HEK293 (cell line): ENCODE data around the gene UBE2C.

Source experiments
- CTCF ChIA-PET: fragments of 350-600 bp; formaldehyde crosslinking; extraction: SDS; loops from one replicate; lab custom pipeline; 2021; ENCODE audit warnings: antibody characterized with exemption; lab: Yijun Ruan, JAX
- POLR2A ChIA-PET: fragments of 300-600 bp; formaldehyde crosslinking; extraction: SDS; loops from one replicate; lab custom pipeline; 2020; ENCODE audit warnings: antibody characterized with exemption, inconsistent platforms; lab: Yijun Ruan, JAX
- H3K27ac ChIP-seq: fragments of 200-500 bp; sonication (Bioruptor generic); 2 replicates; pipeline ENCODE4 v1.5.1; 2014; ENCODE audit warnings: low read depth, low read length, control low read depth, inconsistent platforms; ENCODE audit errors: extremely low read depth
- H3K36me3 ChIP-seq, 2 experiments: fragments of 200-500 bp in 1 of 2; sonication (Bioruptor generic) in 1 of 2; 1 replicate in 1 of 2; 2 replicates in 1 of 2; pipeline ENCODE4 v1.5.1; 2014 to 2017; ENCODE audit warnings: inconsistent platforms in 2 of 2, low read length in 2 of 2; ENCODE audit not compliant: control insufficient read depth in 2 of 2, insufficient read depth in 1 of 2
- H3K4me1 ChIP-seq: fragments of 200-500 bp; sonication (Bioruptor generic); 2 replicates; pipeline ENCODE4 v1.5.1; 2014; ENCODE audit warnings: mild to moderate bottlenecking, low read length, inconsistent platforms; ENCODE audit not compliant: control insufficient read depth, insufficient read depth
- H3K4me3 ChIP-seq: 2 replicates; pipeline ENCODE4 v1.5.1; 2011; ENCODE audit warnings: low read depth, mild to moderate bottlenecking, control low read depth, low read length, moderate library complexity
- H3K9me3 ChIP-seq: fragments of 200-500 bp; sonication (Bioruptor generic); 2 replicates; pipeline ENCODE4 v1.5.1; 2014; ENCODE audit warnings: low read depth, low read length, inconsistent platforms; ENCODE audit not compliant: control insufficient read depth, insufficient read depth
- EGR2 ChIP-seq: fragments of 450-650 bp; formaldehyde crosslinking; IDR thresholded peaks from 2 replicates; pipeline ENCODE4 v1.5.1; 2016; ENCODE audit warnings: low read depth, missing biosample characterization, missing genetic modification characterization
- HOXA7 ChIP-seq: sonication (generic); formaldehyde crosslinking; IDR thresholded peaks from 2 replicates; pipeline ENCODE4 v1.8.1; 2022; ENCODE audit warnings: missing genetic modification reagents, borderline replicate concordance
- IKZF3 ChIP-seq: fragments of 450-650 bp; IDR thresholded peaks from 2 replicates; pipeline ENCODE4 v1.5.0; 2018; ENCODE audit warnings: missing biosample characterization, mild to moderate bottlenecking, missing genetic modification characterization, moderate library complexity
- KLF1 ChIP-seq: fragments of 450-650 bp; formaldehyde crosslinking; IDR thresholded peaks from 2 replicates; pipeline ENCODE4 v1.5.1; 2016; ENCODE audit warnings: missing biosample characterization, missing genetic modification characterization
- MYNN ChIP-seq: fragments of 450-650 bp; formaldehyde crosslinking; IDR thresholded peaks from 2 replicates; pipeline ENCODE4 v1.5.1; 2016; ENCODE audit warnings: missing biosample characterization, missing genetic modification characterization, borderline replicate concordance
- SP2 ChIP-seq: fragments of 450-650 bp; formaldehyde crosslinking; IDR thresholded peaks from 2 replicates; pipeline ENCODE4 v1.5.1; 2016; ENCODE audit warnings: missing biosample characterization, missing genetic modification characterization
- SP3 ChIP-seq: fragments of 450-650 bp; formaldehyde crosslinking; IDR thresholded peaks from 2 replicates; pipeline ENCODE4 v1.5.1; 2016; ENCODE audit warnings: missing biosample characterization, missing genetic modification characterization
- YY1 ChIP-seq: fragments of 450-650 bp; formaldehyde crosslinking; IDR thresholded peaks from 2 replicates; pipeline ENCODE4 v1.5.1; 2018; ENCODE audit warnings: missing biosample characterization, missing genetic modification characterization
- ZBTB7A ChIP-seq: fragments of 450-650 bp; formaldehyde crosslinking; IDR thresholded peaks from 2 replicates; pipeline ENCODE4 v1.5.1; 2016; ENCODE audit warnings: low read depth, missing biosample characterization, missing genetic modification characterization
- ZNF174 ChIP-seq: fragments of 450-650 bp; formaldehyde crosslinking; IDR thresholded peaks from 2 replicates; pipeline ENCODE4 v1.5.0; 2017; ENCODE audit warnings: missing biosample characterization, mild to moderate bottlenecking, missing genetic modification characterization
- ZNF214 ChIP-seq: fragments of 450-650 bp; formaldehyde crosslinking; IDR thresholded peaks from 2 replicates; pipeline ENCODE4 v1.5.1; 2017; ENCODE audit warnings: missing biosample characterization, mild to moderate bottlenecking, missing genetic modification characterization, borderline replicate concordance
- ZNF223 ChIP-seq: fragments of 450-650 bp; formaldehyde crosslinking; IDR thresholded peaks from 2 replicates; pipeline ENCODE4 v1.5.1; 2016; ENCODE audit warnings: missing biosample characterization, missing genetic modification characterization
- ZNF248 ChIP-seq: fragments of 450-650 bp; formaldehyde crosslinking; IDR thresholded peaks from 2 replicates; pipeline ENCODE4 v1.5.1; 2017; ENCODE audit warnings: missing biosample characterization, missing genetic modification characterization
- ZNF529 ChIP-seq: fragments of 450-650 bp; formaldehyde crosslinking; IDR thresholded peaks from 2 replicates; pipeline ENCODE4 v1.5.1; 2017; ENCODE audit warnings: missing genetic modification characterization, missing biosample characterization; ENCODE audit not compliant: insufficient replicate concordance
- ZNF596 ChIP-seq: fragments of 450-650 bp; IDR thresholded peaks from 2 replicates; pipeline ENCODE4 v1.5.0; 2018; ENCODE audit warnings: missing biosample characterization, mild to moderate bottlenecking, missing genetic modification characterization, moderate library complexity
- ZNF658 ChIP-seq: fragments of 450-650 bp; formaldehyde crosslinking; IDR thresholded peaks from 2 replicates; pipeline ENCODE4; 2016; ENCODE audit warnings: missing biosample characterization, missing genetic modification characterization
- ZNF76 ChIP-seq: fragments of 450-650 bp; formaldehyde crosslinking; IDR thresholded peaks from 2 replicates; pipeline ENCODE4; 2016; ENCODE audit warnings: low read depth, missing biosample characterization, missing genetic modification characterization, borderline replicate concordance
- ZXDB ChIP-seq: fragments of 450-650 bp; formaldehyde crosslinking; IDR thresholded peaks from 2 replicates; pipeline ENCODE4 v1.5.1; 2016; ENCODE audit warnings: missing biosample characterization, missing genetic modification characterization
- TF ChIP-seq, protein P1 (sequence below): fragments of 450-650 bp; formaldehyde crosslinking; optimal IDR thresholded peaks from 2 replicates; pipeline ENCODE3; 2016; ENCODE audit warnings: missing biosample characterization, mild to moderate bottlenecking, missing genetic modification characterization
- TF ChIP-seq, protein P2 (sequence below): fragments of 450-650 bp; IDR thresholded peaks from 2 replicates; pipeline ENCODE4 v1.5.1; 2018; ENCODE audit warnings: missing biosample characterization, missing genetic modification characterization
- TF ChIP-seq, protein P3 (sequence below): fragments of 450-650 bp; formaldehyde crosslinking; IDR thresholded peaks from 2 replicates; pipeline ENCODE4 v1.5.1; 2016; ENCODE audit warnings: missing biosample characterization, missing genetic modification characterization
- TF ChIP-seq, protein P4 (sequence below): fragments of 450-650 bp; formaldehyde crosslinking; conservative IDR thresholded peaks from 2 replicates; pipeline ENCODE4 v1.5.1; 2016; ENCODE audit warnings: low read depth, missing biosample characterization, missing genetic modification characterization
- TF ChIP-seq, protein P5 (sequence below): fragments of 450-650 bp; formaldehyde crosslinking; IDR thresholded peaks from 2 replicates; pipeline ENCODE4 v1.5.1; 2016; ENCODE audit warnings: missing biosample characterization, missing genetic modification characterization

Gene UBE2C

DNA sequence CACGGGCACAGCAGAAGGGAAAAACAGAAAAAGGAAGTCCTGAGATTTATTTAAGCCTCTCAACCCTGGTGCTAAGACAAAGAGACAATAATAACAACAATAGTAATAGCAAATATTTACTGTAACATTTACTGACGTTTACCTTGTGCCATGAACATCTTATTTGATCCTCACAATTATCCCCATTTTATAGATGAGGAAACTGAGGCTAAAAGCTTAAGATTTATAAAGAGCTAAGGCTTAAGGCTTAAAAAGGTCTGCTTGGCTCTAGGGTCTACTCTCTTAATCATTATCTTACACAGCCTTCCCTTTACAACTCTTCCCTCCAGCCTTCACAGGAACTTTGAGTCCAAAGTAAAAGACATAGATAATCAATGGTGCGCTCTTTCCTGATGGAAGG, 24.1 kb upstream of the UBE2C start:
- TF ChIP-seq YY1 (tag by site-specific recombination) (no peak), ZNF174 (tag by site-specific recombination) (no peak), ZNF223 (tag by site-specific recombination) (no peak), ZNF658 (no peak), SP3 (tag by site-specific recombination) (no peak), ZNF214 (no peak), ZNF248 (tag by site-specific recombination) (no peak), IKZF3 (tag by site-specific recombination) (no peak), KLF1 (tag by site-specific recombination) (no peak), EGR2 (tag by site-specific recombination) (no peak), ZNF596 (tag by site-specific recombination) (no peak), MYNN (tag by site-specific recombination) (no peak)
- TF ChIP-seq, protein P1, sequence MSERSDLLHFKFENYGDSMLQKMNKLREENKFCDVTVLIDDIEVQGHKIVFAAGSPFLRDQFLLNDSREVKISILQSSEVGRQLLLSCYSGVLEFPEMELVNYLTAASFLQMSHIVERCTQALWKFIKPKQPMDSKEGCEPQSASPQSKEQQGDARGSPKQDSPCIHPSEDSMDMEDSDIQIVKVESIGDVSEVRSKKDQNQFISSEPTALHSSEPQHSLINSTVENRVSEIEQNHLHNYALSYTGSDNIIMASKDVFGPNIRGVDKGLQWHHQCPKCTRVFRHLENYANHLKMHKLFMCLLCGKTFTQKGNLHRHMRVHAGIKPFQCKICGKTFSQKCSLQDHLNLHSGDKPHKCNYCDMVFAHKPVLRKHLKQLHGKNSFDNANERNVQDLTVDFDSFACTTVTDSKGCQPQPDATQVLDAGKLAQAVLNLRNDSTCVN: no peak
- TF ChIP-seq, protein P2, sequence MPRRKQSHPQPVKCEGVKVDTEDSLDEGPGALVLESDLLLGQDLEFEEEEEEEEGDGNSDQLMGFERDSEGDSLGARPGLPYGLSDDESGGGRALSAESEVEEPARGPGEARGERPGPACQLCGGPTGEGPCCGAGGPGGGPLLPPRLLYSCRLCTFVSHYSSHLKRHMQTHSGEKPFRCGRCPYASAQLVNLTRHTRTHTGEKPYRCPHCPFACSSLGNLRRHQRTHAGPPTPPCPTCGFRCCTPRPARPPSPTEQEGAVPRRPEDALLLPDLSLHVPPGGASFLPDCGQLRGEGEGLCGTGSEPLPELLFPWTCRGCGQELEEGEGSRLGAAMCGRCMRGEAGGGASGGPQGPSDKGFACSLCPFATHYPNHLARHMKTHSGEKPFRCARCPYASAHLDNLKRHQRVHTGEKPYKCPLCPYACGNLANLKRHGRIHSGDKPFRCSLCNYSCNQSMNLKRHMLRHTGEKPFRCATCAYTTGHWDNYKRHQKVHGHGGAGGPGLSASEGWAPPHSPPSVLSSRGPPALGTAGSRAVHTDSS (tag by site-specific recombination): no peak
- TF ChIP-seq, protein P3, sequence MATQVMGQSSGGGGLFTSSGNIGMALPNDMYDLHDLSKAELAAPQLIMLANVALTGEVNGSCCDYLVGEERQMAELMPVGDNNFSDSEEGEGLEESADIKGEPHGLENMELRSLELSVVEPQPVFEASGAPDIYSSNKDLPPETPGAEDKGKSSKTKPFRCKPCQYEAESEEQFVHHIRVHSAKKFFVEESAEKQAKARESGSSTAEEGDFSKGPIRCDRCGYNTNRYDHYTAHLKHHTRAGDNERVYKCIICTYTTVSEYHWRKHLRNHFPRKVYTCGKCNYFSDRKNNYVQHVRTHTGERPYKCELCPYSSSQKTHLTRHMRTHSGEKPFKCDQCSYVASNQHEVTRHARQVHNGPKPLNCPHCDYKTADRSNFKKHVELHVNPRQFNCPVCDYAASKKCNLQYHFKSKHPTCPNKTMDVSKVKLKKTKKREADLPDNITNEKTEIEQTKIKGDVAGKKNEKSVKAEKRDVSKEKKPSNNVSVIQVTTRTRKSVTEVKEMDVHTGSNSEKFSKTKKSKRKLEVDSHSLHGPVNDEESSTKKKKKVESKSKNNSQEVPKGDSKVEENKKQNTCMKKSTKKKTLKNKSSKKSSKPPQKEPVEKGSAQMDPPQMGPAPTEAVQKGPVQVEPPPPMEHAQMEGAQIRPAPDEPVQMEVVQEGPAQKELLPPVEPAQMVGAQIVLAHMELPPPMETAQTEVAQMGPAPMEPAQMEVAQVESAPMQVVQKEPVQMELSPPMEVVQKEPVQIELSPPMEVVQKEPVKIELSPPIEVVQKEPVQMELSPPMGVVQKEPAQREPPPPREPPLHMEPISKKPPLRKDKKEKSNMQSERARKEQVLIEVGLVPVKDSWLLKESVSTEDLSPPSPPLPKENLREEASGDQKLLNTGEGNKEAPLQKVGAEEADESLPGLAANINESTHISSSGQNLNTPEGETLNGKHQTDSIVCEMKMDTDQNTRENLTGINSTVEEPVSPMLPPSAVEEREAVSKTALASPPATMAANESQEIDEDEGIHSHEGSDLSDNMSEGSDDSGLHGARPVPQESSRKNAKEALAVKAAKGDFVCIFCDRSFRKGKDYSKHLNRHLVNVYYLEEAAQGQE (tag by site-specific recombination): no peak
- POLR2A ChIA-PET: no interaction called here

DNA sequence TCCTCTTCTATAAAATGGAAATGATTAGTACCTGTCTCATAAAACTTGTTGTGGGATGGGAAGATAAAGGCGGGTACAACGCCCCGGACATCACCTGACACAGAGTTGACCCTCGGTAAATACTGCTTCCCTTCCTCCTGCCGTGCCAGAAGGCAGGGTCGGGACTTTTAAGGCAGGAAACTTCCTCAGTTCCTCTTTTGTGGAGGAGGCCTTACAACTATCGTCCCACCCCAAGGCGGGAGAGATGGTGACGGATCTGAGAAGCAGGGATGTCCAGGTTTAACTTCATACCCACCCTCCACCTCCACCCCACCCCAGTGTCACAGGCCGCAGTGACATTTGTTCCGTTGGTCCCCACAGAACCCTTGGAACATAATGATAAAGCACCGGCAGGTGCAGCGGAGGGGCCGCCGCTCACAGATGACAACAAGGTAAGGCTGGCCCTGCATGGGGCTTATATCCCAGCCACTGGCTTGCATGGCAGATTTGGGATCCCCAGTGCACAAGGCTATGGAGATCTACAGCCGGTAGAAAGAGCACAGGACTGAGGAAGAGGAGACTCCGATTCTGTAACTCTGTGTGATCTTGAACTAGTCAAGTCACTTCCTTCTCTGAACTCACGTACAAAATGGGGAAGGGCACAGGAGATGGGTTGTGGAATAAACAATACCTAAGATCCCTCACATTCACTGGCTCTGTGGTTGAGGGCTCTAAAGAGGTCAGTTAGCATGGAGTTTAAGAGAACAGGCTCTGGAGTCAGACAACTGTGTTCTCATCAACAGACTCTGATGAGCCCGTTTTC, 19.9 kb upstream of the UBE2C start:
- H3K27ac ChIP-seq: peak overlapping the region; percentile 57; the same call in 1 of the 2 replicates
- no peaks in the 10 kb centered on the region for H3K4me1 ChIP-seq
- TF ChIP-seq, protein P4, sequence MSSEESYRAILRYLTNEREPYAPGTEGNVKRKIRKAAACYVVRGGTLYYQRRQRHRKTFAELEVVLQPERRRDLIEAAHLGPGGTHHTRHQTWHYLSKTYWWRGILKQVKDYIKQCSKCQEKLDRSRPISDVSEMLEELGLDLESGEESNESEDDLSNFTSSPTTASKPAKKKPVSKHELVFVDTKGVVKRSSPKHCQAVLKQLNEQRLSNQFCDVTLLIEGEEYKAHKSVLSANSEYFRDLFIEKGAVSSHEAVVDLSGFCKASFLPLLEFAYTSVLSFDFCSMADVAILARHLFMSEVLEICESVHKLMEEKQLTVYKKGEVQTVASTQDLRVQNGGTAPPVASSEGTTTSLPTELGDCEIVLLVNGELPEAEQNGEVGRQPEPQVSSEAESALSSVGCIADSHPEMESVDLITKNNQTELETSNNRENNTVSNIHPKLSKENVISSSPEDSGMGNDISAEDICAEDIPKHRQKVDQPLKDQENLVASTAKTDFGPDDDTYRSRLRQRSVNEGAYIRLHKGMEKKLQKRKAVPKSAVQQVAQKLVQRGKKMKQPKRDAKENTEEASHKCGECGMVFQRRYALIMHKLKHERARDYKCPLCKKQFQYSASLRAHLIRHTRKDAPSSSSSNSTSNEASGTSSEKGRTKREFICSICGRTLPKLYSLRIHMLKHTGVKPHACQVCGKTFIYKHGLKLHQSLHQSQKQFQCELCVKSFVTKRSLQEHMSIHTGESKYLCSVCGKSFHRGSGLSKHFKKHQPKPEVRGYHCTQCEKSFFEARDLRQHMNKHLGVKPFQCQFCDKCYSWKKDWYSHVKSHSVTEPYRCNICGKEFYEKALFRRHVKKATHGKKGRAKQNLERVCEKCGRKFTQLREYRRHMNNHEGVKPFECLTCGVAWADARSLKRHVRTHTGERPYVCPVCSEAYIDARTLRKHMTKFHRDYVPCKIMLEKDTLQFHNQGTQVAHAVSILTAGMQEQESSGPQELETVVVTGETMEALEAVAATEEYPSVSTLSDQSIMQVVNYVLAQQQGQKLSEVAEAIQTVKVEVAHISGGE (tag by site-specific recombination): peak; percentile 13; the same call in 1 of the 2 replicates
- TF ChIP-seq, protein P5, sequence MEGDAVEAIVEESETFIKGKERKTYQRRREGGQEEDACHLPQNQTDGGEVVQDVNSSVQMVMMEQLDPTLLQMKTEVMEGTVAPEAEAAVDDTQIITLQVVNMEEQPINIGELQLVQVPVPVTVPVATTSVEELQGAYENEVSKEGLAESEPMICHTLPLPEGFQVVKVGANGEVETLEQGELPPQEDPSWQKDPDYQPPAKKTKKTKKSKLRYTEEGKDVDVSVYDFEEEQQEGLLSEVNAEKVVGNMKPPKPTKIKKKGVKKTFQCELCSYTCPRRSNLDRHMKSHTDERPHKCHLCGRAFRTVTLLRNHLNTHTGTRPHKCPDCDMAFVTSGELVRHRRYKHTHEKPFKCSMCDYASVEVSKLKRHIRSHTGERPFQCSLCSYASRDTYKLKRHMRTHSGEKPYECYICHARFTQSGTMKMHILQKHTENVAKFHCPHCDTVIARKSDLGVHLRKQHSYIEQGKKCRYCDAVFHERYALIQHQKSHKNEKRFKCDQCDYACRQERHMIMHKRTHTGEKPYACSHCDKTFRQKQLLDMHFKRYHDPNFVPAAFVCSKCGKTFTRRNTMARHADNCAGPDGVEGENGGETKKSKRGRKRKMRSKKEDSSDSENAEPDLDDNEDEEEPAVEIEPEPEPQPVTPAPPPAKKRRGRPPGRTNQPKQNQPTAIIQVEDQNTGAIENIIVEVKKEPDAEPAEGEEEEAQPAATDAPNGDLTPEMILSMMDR (tag by site-specific recombination): no peak
- TF ChIP-seq ZNF76: no peak
- 0 out of 2 replicates have a peak, but pooled peaks have one; percentile 16 for TF ChIP-seq SP2
- TF ChIP-seq ZNF174 (tag by site-specific recombination): no peak
- no peak for TF ChIP-seq ZBTB7A (tag by site-specific recombination)
- TF ChIP-seq HOXA7 (CRISPR knock-in tag): no peak
- no peak for TF ChIP-seq ZXDB
- no peak for TF ChIP-seq ZNF529
- TF ChIP-seq, all 188 proteins: peak for 2
- peaks cover 20 to 34% of the 10 kb centered on the region in 2 experiments for H3K36me3 ChIP-seq
- POLR2A ChIA-PET: interaction anchor here (0.9 to 1.9 kb wide), 7 partner anchors 12 to 429 kb away, joined by 3 to 8 read pairs (median 4); partner anchors contain the start of genes SYS1, WFDC10A and ZSWIM1
- H3K9me3 ChIP-seq: no peaks in the 10 kb centered on the region
- CTCF ChIA-PET: interaction anchor here (1.2 kb wide), 1 partner anchor 21 kb away, joined by 4 read pairs; no protein-coding TSS in a partner anchor
- peak overlapping the region; percentile 86 for H3K4me3 ChIP-seq

More for the DNA sequence above, 24.1 kb upstream of the UBE2C start:
- Histone ChIP-seq H3K27ac (no peak overlapping the region), H3K4me1 (no peaks in the 10 kb centered on the region), H3K9me3 (no peaks in the 10 kb centered on the region), H3K36me3 (no peaks in the 10 kb centered on the region; a peak in 1 of 3 replicates), H3K4me3 (no peak overlapping the region)
- CTCF ChIA-PET: interaction anchor here (0.6 kb wide), 2 partner anchors 18 to 195 kb away, joined by 3 to 4 read pairs; no protein-coding TSS in a partner anchor
